OCI-LY7 (cell line): ENCODE measurements around the gene NFKBIE.

Experiments used
- CTCF ChIP-seq: fragments of 200-600 bp; sonication (generic); conservative IDR thresholded peaks from 2 replicates; pipeline ENCODE4 v1.5.1; 2014; ENCODE audit warnings: mild to moderate bottlenecking, antibody characterized with exemption, low read length, moderate library complexity, mixed read lengths
- EZH2phosphoT487 ChIP-seq: fragments of 200-600 bp; sonication (generic); IDR thresholded peaks from 2 replicates; pipeline ENCODE4 v1.6.1; 2018; ENCODE audit warnings: low read depth, borderline replicate concordance, mild to moderate bottlenecking, mixed run types, antibody characterized with exemption, low read length, moderate library complexity, mixed read lengths

GRCh38 chr6:44309092-44309491 lies 43.7 kb upstream of the NFKBIE start:
- TF ChIP-seq CTCF (no peak), EZH2phosphoT487 (no peak)
